Loucy (cell line): Measurements from ENCODE around the gene TNFSF9.

ENCODE experiments used
- EZH2phosphoT487 ChIP-seq: fragments of 200-600 bp; IDR thresholded peaks from 2 replicates; pipeline ENCODE4 v1.6.1; 2018; ENCODE audit warnings: antibody characterized with exemption, mild to moderate bottlenecking, moderate library complexity, borderline replicate concordance
- TF ChIP-seq, protein P1 (sequence below): fragments of 200-600 bp; sonication (generic); conservative IDR thresholded peaks from 2 replicates; pipeline ENCODE4 v1.5.1; 2014; ENCODE audit warnings: mild to moderate bottlenecking, antibody characterized with exemption, low read length

- TF ChIP-seq, protein P1, sequence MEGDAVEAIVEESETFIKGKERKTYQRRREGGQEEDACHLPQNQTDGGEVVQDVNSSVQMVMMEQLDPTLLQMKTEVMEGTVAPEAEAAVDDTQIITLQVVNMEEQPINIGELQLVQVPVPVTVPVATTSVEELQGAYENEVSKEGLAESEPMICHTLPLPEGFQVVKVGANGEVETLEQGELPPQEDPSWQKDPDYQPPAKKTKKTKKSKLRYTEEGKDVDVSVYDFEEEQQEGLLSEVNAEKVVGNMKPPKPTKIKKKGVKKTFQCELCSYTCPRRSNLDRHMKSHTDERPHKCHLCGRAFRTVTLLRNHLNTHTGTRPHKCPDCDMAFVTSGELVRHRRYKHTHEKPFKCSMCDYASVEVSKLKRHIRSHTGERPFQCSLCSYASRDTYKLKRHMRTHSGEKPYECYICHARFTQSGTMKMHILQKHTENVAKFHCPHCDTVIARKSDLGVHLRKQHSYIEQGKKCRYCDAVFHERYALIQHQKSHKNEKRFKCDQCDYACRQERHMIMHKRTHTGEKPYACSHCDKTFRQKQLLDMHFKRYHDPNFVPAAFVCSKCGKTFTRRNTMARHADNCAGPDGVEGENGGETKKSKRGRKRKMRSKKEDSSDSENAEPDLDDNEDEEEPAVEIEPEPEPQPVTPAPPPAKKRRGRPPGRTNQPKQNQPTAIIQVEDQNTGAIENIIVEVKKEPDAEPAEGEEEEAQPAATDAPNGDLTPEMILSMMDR = peak; percentile 96
- TF ChIP-seq EZH2phosphoT487 = no peak
Observed at GRCh38 chr19:6516659-6517291, 14.1 kb upstream of the TNFSF9 start.
